ENCODE results near the gene TLX1.
A peak's percentile ranks its signal among the peaks of the same experiment; 100 is the strongest.

TLX1 gene

DNA sequence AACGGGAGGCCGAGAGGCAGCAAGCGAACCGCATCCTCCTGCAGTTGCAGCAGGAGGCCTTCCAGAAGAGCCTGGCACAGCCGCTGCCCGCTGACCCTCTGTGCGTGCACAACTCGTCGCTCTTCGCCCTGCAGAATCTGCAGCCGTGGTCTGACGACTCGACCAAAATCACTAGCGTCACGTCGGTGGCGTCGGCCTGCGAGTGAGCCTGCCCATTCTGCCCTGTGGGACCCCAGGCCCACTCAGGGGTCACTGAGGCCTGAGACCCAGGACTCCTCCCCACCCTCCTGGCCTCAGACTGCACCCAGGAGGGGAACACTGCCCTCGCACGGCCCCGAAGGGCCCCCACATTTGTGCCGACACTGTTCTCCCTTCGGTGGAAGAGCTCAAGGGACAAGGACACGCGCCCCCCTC lies 5.6 kb downstream of the TLX1 start:
- Histone ChIP-seq H3K4me1 (ENCODE audit: control insufficient read depth, insufficient read depth, low read length) (peaks cover 5% of the 10 kb centered on the region), H3K36me3 (ENCODE audit: control insufficient read depth, insufficient read depth, low read length, severe bottlenecking) (no peaks in the 10 kb centered on the region), H3K9me3 (ENCODE audit: control insufficient read depth, low read length) (no peaks in the 10 kb centered on the region), H3K27me3 (replicated peaks; ENCODE audit: control insufficient read depth, insufficient read depth, low read length) (peaks cover 98% of the 10 kb centered on the region), H3K9ac (ENCODE audit: low read length) (no peak overlapping the region), H3K4me3 (ENCODE audit: low read length) (no peak overlapping the region)
- no peak for DNase-seq (ENCODE audit: low read depth)

- Histone ChIP-seq H3K36me3 (ENCODE audit: control insufficient read depth, insufficient read depth, low read length, severe bottlenecking) (no peaks in the 10 kb centered on the region), H3K4me1 (ENCODE audit: control insufficient read depth, insufficient read depth, low read length) (peaks cover 5% of the 10 kb centered on the region), H3K9ac (ENCODE audit: low read length) (no peak overlapping the region), H3K4me3 (ENCODE audit: low read length) (no peak overlapping the region), H3K9me3 (ENCODE audit: control insufficient read depth, low read length) (no peaks in the 10 kb centered on the region), H3K27me3 (replicated peaks; ENCODE audit: control insufficient read depth, insufficient read depth, low read length) (peaks cover 97% of the 10 kb centered on the region)
- no peak for DNase-seq (ENCODE audit: low read depth)
Measured at GRCh38 chr10:101137271-101137670, 6.2 kb downstream of the TLX1 start.

GRCh38 chr10:101138788-101139420 lies 7.8 kb downstream of the TLX1 start:
- Histone ChIP-seq H3K27me3 (replicated peaks; ENCODE audit: control insufficient read depth, insufficient read depth, low read length) (peaks cover 82% of the 10 kb centered on the region), H3K9ac (ENCODE audit: low read length) (no peak overlapping the region), H3K36me3 (ENCODE audit: control insufficient read depth, insufficient read depth, low read length, severe bottlenecking) (no peaks in the 10 kb centered on the region), H3K9me3 (ENCODE audit: control insufficient read depth, low read length) (no peaks in the 10 kb centered on the region), H3K4me1 (ENCODE audit: control insufficient read depth, insufficient read depth, low read length) (peaks cover 12% of the 10 kb centered on the region), H3K4me3 (ENCODE audit: low read length) (no peak overlapping the region)
- no peak for DNase-seq (ENCODE audit: low read depth)

DNA sequence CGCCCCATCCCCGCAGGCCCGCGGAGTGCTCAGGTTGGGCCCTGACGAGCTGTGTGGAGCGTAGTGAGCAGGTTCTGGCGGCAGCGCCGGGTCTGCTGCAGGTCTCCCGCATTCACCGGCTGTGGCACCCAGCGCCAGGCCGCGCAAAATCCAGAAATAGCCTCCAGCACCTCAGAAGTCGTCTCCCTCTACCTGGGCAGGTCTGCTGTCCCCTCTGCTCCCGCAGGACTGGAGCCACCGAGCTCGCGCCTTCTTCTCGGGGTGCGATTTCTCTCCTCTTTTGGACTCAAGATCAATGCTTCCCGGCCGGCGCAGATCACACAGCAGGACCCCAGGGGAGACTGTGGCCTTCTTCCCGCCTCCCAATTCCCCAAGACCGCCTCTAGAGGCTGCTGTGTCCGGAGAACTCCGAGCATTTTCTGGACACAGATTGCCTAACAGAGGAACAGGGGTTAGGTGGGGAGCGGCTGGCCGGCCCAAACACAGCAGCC lies 8.4 kb downstream of the TLX1 start:
- no peaks in the 10 kb centered on the region for H3K36me3 ChIP-seq (ENCODE audit: control insufficient read depth, insufficient read depth, low read length, severe bottlenecking)
- no peaks in the 10 kb centered on the region for H3K9me3 ChIP-seq (ENCODE audit: control insufficient read depth, low read length)
- H3K4me3 ChIP-seq (ENCODE audit: low read length), result no peak overlapping the region

DNA sequence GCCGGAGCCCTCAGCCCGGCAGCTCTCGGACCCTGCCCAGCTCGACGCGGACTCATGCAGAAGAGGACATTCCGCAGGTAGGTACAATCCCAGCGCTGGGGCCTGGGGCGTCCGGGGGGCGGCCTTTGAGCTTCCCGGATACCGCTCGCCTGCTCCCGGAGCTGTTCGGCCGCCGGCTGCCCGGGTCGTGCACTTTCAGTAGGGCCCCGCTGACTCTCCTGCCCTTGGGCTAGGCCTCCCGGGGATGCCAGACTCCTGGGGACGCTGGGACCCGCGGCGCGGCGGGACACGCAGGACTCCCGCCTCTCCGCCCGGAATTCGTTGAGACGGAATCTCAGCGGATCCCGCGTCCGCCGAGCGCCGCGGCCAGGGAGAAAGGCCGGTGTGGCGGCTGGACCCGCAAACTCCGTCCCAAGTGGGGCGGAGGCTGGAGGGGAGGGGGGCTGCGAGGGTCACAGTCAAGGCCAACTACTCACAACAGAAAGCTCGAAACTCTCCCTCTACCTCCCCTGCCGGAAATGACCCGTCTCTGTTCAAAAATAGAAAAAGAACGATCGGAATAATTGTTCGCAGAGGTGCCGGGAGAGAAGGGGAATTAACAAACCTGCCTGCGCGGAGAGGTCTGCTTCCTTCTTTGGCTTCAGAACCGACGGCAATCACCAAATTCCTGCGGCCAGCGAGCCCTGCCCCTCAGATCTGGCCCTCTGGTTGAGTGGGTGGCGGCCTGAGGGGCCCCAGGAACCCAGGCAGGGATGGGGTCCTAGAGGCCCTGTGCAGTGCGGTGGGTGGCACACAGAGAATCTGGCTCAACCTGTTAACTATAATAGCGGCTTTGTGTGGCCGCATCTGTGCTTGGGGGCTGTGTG lies 9.2 kb downstream of the TLX1 start:
- Histone ChIP-seq H3K36me3 (ENCODE audit: control insufficient read depth, insufficient read depth, low read length, severe bottlenecking) (no peaks in the 10 kb centered on the region), H3K9ac (ENCODE audit: low read length) (no peak overlapping the region), H3K27me3 (replicated peaks; ENCODE audit: control insufficient read depth, insufficient read depth, low read length) (peaks cover 82% of the 10 kb centered on the region), H3K4me1 (ENCODE audit: control insufficient read depth, insufficient read depth, low read length) (peaks cover 7% of the 10 kb centered on the region), H3K9me3 (ENCODE audit: control insufficient read depth, low read length) (no peaks in the 10 kb centered on the region), H3K4me3 (ENCODE audit: low read length) (no peak overlapping the region)
- DNase-seq (ENCODE audit: low read depth), result no peak

More for the DNA sequence above, 8.4 kb downstream of the TLX1 start:
- Histone ChIP-seq H3K4me1 (ENCODE audit: control insufficient read depth, insufficient read depth, low read length) (peaks cover 12% of the 10 kb centered on the region), H3K27me3 (replicated peaks; ENCODE audit: control insufficient read depth, insufficient read depth, low read length) (peaks cover 82% of the 10 kb centered on the region), H3K9ac (ENCODE audit: low read length) (no peak overlapping the region)
- DNase-seq (ENCODE audit: low read depth), result peak; percentile 42

- Histone ChIP-seq H3K27me3 (replicated peaks; ENCODE audit: control insufficient read depth, insufficient read depth, low read length) (peaks cover 82% of the 10 kb centered on the region), H3K9ac (ENCODE audit: low read length) (no peak overlapping the region), H3K4me3 (ENCODE audit: low read length) (no peak overlapping the region), H3K36me3 (ENCODE audit: control insufficient read depth, insufficient read depth, low read length, severe bottlenecking) (no peaks in the 10 kb centered on the region), H3K4me1 (ENCODE audit: control insufficient read depth, insufficient read depth, low read length) (peaks cover 7% of the 10 kb centered on the region), H3K9me3 (ENCODE audit: control insufficient read depth, low read length) (no peaks in the 10 kb centered on the region)
- DNase-seq (ENCODE audit: low read depth), result no peak
Measured at GRCh38 chr10:101140950-101141615, 10.0 kb downstream of the TLX1 start.

GRCh38 chr10:101141616-101142532 lies 10.8 kb downstream of the TLX1 start:
- DNase-seq (ENCODE audit: low read depth), result peak; percentile 93
- H3K4me1 ChIP-seq (ENCODE audit: control insufficient read depth, insufficient read depth, low read length), result peaks cover 15% of the 10 kb centered on the region
- H3K27me3 ChIP-seq (replicated peaks; ENCODE audit: control insufficient read depth, insufficient read depth, low read length), result peaks cover 82% of the 10 kb centered on the region
- no peaks in the 10 kb centered on the region for H3K9me3 ChIP-seq (ENCODE audit: control insufficient read depth, low read length)
- H3K36me3 ChIP-seq (ENCODE audit: control insufficient read depth, insufficient read depth, low read length, severe bottlenecking), result no peaks in the 10 kb centered on the region
- H3K9ac ChIP-seq (ENCODE audit: low read length), result no peak overlapping the region
- H3K4me3 ChIP-seq (ENCODE audit: low read length), result no peak overlapping the region

DNA sequence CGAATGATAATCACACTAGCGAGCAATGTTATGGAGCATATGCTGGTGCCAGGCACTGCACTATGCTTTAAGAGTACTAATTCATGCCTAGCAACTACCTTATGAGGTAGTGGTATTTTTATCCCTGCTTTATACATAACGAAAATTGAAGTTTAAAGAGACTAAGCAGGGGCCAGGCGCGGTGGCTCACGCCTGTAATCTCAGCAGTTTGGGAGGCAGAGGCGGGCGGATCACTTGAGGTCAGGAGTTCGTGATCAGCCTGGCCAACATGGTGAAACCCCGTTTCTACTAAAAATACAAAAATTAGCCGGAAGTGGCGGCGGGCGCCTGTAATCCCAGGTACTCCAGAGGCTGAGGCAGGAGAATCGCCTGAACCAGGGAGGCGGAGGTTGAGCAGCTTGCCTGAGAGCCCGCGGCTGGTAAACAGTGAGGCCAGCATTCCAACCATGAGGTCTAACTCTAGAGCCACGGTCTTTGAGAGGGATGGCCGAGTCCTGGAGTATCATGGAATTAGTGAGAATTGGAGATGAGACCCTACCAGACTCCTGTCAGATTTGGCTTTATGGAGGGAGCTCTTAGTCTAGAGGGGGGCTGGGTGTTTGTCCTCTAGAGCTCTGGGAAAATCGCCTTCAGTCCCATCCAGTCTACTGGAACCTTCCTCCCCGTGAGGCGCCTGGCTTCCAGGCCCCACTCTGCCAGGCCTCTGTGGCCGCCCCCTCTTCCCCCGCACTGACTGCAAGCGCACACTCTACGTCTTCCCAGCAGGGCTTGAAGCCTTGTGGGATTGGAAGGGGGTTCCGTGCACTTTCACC lies 11.6 kb downstream of the TLX1 start:
- H3K9me3 ChIP-seq (ENCODE audit: control insufficient read depth, low read length), result no peaks in the 10 kb centered on the region
- no peak for DNase-seq (ENCODE audit: low read depth)
- H3K36me3 ChIP-seq (ENCODE audit: control insufficient read depth, insufficient read depth, low read length, severe bottlenecking), result no peaks in the 10 kb centered on the region
- H3K4me1 ChIP-seq (ENCODE audit: control insufficient read depth, insufficient read depth, low read length), result peaks cover 15% of the 10 kb centered on the region
- H3K9ac ChIP-seq (ENCODE audit: low read length), result no peak overlapping the region
- no peak overlapping the region for H3K4me3 ChIP-seq (ENCODE audit: low read length)
- H3K27me3 ChIP-seq (replicated peaks; ENCODE audit: control insufficient read depth, insufficient read depth, low read length), result peaks cover 82% of the 10 kb centered on the region

DNA sequence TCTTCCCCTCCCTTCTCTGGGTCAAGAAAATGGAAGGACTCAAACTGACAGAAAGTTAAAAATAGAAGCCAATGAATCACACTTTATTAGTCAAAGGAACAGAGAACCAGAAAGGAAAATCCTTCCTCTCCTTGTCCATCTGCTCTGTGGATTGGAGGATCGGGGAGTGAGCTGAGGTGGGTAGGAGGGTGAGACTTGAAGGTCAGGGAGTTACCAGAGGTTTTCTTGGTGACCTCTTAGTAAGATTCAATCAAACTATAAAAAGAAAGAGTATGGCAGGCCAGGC lies 12.2 kb downstream of the TLX1 start:
- Histone ChIP-seq H3K4me3 (ENCODE audit: low read length) (no peak overlapping the region), H3K36me3 (ENCODE audit: control insufficient read depth, insufficient read depth, low read length, severe bottlenecking) (no peaks in the 10 kb centered on the region), H3K9ac (ENCODE audit: low read length) (no peak overlapping the region), H3K27me3 (replicated peaks; ENCODE audit: control insufficient read depth, insufficient read depth, low read length) (peaks cover 81% of the 10 kb centered on the region), H3K4me1 (ENCODE audit: control insufficient read depth, insufficient read depth, low read length) (peaks cover 15% of the 10 kb centered on the region), H3K9me3 (ENCODE audit: control insufficient read depth, low read length) (no peaks in the 10 kb centered on the region)
- no peak for DNase-seq (ENCODE audit: low read depth)

- Histone ChIP-seq H3K4me1 (ENCODE audit: control insufficient read depth, insufficient read depth, low read length) (peaks cover 15% of the 10 kb centered on the region), H3K4me3 (ENCODE audit: low read length) (no peak overlapping the region), H3K27me3 (replicated peaks; ENCODE audit: control insufficient read depth, insufficient read depth, low read length) (peaks cover 79% of the 10 kb centered on the region), H3K9ac (ENCODE audit: low read length) (no peak overlapping the region), H3K36me3 (ENCODE audit: control insufficient read depth, insufficient read depth, low read length, severe bottlenecking) (no peaks in the 10 kb centered on the region), H3K9me3 (ENCODE audit: control insufficient read depth, low read length) (peaks cover 5% of the 10 kb centered on the region)
- no peak for DNase-seq (ENCODE audit: low read depth)
Measured at GRCh38 chr10:101144053-101144452, 13.0 kb downstream of the TLX1 start.
